AG09309 (cell line): ENCODE measurements around the gene TAPT1.

Experiments
- DNase-seq: peaks from one replicate; pipeline ENCODE4 v3.0.0-alpha.2; 2010; ENCODE audit warnings: low read depth
- H3K4me3 ChIP-seq: 2 replicates; pipeline ENCODE4 v1.5.1; 2011; ENCODE audit warnings: mild to moderate bottlenecking, low read depth, low read length, moderate library complexity; ENCODE audit not compliant: control insufficient read depth
- CTCF ChIP-seq: IDR thresholded peaks from 2 replicates; pipeline ENCODE4 v1.5.1; 2011; ENCODE audit warnings: mild to moderate bottlenecking, low read depth, low read length, inconsistent platforms; ENCODE audit not compliant: insufficient read depth, control insufficient read depth; ENCODE audit errors: missing control alignments

Gene TAPT1

DNA sequence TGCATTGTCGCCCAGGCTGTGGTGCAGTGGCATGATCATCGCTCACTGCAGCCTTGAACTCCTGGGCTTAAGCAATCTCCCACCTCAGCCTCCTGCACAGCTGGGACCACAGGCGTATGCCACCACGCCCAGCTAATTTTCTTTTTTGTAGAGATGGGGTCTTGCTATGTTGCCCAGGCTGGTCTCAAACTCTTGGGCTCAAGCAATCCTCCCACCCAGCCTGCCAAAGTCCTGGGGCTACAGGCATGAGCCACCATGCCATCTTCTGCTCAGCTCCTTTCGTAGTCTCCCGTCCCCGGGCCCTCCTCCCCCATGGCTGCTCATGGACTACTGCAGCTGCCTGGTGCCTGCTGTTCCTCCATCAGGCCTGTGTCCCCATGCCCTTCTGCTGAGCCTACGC is 58.1 kb downstream of the TAPT1 start:
- no peak for TF ChIP-seq CTCF
- no peak for DNase-seq
- no peak overlapping the region for H3K4me3 ChIP-seq

DNA sequence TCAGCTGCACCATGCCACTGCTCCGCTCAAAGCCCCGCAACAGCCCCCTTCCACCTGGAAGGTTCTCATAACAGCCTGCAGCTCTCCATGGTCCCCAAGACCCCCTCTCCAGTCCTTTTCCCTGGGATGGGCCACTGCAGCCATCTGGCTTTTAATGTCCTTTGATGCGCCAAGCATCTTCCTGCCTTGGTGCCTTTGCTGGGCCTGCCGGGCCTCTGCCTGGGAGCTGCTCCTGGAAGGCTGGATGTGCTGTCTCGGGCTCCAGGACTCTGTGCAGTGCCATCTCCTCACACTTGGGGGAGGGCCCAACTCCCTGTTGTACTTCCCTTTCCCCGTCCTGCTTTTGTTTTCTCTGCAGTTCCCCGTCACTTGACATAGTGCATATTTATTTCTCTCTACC is 60.3 kb downstream of the TAPT1 start:
- no peak for TF ChIP-seq CTCF
- no peak for DNase-seq

DNA sequence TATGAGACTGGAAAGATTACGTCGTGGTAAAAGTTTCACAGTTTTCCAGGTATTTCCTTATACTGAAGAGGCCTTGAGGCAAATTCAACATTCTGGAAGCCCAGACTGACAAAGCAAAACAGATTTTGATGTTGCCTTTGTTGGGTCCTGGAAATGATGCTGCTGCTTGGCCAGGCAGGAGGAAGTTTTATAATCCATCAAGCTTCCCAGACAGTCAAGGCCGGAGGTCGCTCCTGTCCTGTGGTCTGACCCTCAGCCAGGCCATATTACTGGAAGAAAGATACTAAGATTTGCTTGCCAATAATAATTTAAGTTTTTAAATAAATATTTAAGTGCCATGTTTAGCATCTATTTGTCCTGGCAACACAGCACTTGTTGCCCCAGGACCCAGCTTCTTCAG is 63.4 kb downstream of the TAPT1 start:
- no peak for TF ChIP-seq CTCF
- no peak overlapping the region for H3K4me3 ChIP-seq
- DNase-seq: no peak

More for the DNA sequence above, 60.3 kb downstream of the TAPT1 start:
- H3K4me3 ChIP-seq: no peak overlapping the region

DNA sequence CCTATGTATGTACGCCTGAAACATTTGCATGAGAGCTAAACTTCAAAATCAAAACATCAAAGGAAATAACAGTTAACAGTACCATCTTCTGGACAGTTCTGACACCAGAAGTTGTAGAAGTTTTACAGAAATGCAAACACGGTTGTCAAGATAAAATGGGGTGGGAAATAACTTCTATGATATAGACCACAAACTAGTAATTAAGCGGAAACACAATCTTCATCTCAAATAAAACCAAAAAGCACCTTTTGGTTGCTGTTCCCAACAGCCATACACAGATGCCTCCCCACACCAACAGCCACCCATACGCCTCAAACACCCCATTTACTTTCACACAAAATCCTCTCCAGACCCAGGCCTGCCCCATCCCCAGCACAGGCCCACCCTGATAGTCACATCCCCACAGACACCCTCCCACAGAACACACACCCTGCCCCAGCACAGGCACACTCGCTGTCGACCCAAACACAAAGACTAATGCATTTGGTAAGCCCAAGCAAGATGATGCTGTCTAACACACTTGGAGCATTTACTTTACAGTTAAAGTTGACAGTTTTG is 64.3 kb downstream of the TAPT1 start:
- TF ChIP-seq CTCF: no peak
- H3K4me3 ChIP-seq: no peak overlapping the region
- no peak for DNase-seq

- DNase-seq: no peak
- H3K4me3 ChIP-seq: no peak overlapping the region
- TF ChIP-seq CTCF: no peak
Observed at GRCh38 chr4:16160457-16160856, 65.8 kb downstream of the TAPT1 start.

DNA sequence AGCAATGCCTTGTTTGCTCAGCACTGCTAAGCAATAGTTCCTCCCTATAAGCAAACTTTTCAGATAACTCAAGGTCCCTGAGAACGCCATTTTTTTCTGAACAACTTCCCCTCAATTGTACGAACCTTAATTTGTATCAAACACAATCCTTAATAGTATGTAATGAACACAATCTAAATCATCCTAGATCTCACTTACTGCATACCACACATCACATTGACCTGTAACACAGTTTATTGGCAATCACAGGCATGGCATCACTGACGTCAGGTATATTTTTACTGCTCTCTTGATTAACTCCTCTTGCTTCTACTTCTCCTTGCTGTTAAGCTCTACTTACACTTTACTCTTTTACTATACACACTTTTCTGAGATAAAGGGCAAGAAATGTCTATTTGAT is 67.0 kb downstream of the TAPT1 start:
- no peak for DNase-seq
- no peak for TF ChIP-seq CTCF
- H3K4me3 ChIP-seq: no peak overlapping the region

- TF ChIP-seq CTCF: no peak
- no peak overlapping the region for H3K4me3 ChIP-seq
- no peak for DNase-seq
Observed at GRCh38 chr4:16158504-16158852, 67.8 kb downstream of the TAPT1 start.
